Activated naive CD8-positive, alpha-beta T cell treated with anti-CD3 and anti-CD28 coated beads for 36 hours (primary cell): ENCODE data around the gene CCDC116. TPM values are rescaled to one million over a fixed set of nuclear protein-coding genes. Genes with fewer than 3 reads are reported as not detected.
"Not testable (repeated sequence)": the region's sequence is repeated elsewhere in the genome, so short reads cannot be mapped to it uniquely, and the experiment has no call there.

Experiments
- DNase-seq: peaks from one replicate; pipeline ENCODE4 v3.0.0; 2021
- H3K27ac Mint-ChIP-seq: one replicate; pipeline ENCODE4 v1.8.0; 2022; ENCODE audit warnings: mild to moderate bottlenecking, moderate library complexity, mixed read lengths
- H3K27me3 Mint-ChIP-seq: one replicate; pipeline ENCODE4 v1.8.0; 2022; ENCODE audit warnings: mild to moderate bottlenecking, mixed read lengths
- H3K36me3 Mint-ChIP-seq: one replicate; pipeline ENCODE4 v1.8.0; 2021; ENCODE audit warnings: mild to moderate bottlenecking, mixed read lengths
- H3K4me1 Mint-ChIP-seq: one replicate; pipeline ENCODE4 v1.8.0; 2021; ENCODE audit warnings: mixed read lengths
- H3K4me3 Mint-ChIP-seq: one replicate; pipeline ENCODE4 v1.8.0; 2022; ENCODE audit warnings: mild to moderate bottlenecking, moderate library complexity, mixed read lengths
- H3K9me3 Mint-ChIP-seq: one replicate; pipeline ENCODE4 v1.8.0; 2022; ENCODE audit warnings: mixed read lengths
- total RNA-seq, 2 experiments: library from RNA; stranded (reverse); gene quantifications; one replicate each; pipeline ENCODE4 v1.2.3, GENCODE V29; 2021

CCDC116 gene
- total RNA-seq, 2 experiments from 2014 or later = 0.29 to 0.34 TPM

GRCh38 chr22:21599053-21599893, 33.3 kb upstream of the CCDC116 start:
- no peak overlapping the region for H3K4me3 Mint-ChIP-seq
- no peaks in the 10 kb centered on the region for H3K27me3 Mint-ChIP-seq
- no peak for DNase-seq
- peaks cover 36% of the 10 kb centered on the region for H3K36me3 Mint-ChIP-seq
- peak overlapping the region; percentile 51 for H3K27ac Mint-ChIP-seq
- H3K9me3 Mint-ChIP-seq = no peaks in the 10 kb centered on the region
- H3K4me1 Mint-ChIP-seq = peaks cover 20% of the 10 kb centered on the region

- DNase-seq = no peak
- Mint-ChIP-seq H3K4me1 (peaks cover 30% of the 10 kb centered on the region), H3K4me3 (no peak overlapping the region), H3K27ac (no peak overlapping the region), H3K36me3 (peaks cover 15% of the 10 kb centered on the region), H3K9me3 (no peaks in the 10 kb centered on the region), H3K27me3 (no peaks in the 10 kb centered on the region)
Observed at GRCh38 chr22:21602579-21602978, 30.0 kb upstream of the CCDC116 start.

- Mint-ChIP-seq H3K4me1 (peaks cover 27% of the 10 kb centered on the region), H3K27ac (no peak overlapping the region), H3K9me3 (no peaks in the 10 kb centered on the region)
Observed at GRCh38 chr22:21603973-21604372, 28.6 kb upstream of the CCDC116 start.

GRCh38 chr22:21605887-21606564, 26.5 kb upstream of the CCDC116 start:
- Mint-ChIP-seq H3K27ac (no peak overlapping the region), H3K4me1 (peaks cover 22% of the 10 kb centered on the region), H3K4me3 (no peak overlapping the region), H3K36me3 (peaks cover 8% of the 10 kb centered on the region), H3K27me3 (no peaks in the 10 kb centered on the region), H3K9me3 (no peaks in the 10 kb centered on the region)
- DNase-seq = no peak

More at GRCh38 chr22:21603973-21604372, 28.6 kb upstream of the CCDC116 start:
- H3K36me3 Mint-ChIP-seq = peaks cover 11% of the 10 kb centered on the region
- H3K27me3 Mint-ChIP-seq = no peaks in the 10 kb centered on the region
- DNase-seq = no peak
- H3K4me3 Mint-ChIP-seq = no peak overlapping the region

GRCh38 chr22:21606775-21607174, 25.8 kb upstream of the CCDC116 start:
- peaks cover 12% of the 10 kb centered on the region for H3K36me3 Mint-ChIP-seq
- H3K27ac Mint-ChIP-seq = no peak overlapping the region
- H3K4me3 Mint-ChIP-seq = no peak overlapping the region
- peaks cover 22% of the 10 kb centered on the region for H3K4me1 Mint-ChIP-seq
- H3K27me3 Mint-ChIP-seq = no peaks in the 10 kb centered on the region
- H3K9me3 Mint-ChIP-seq = no peaks in the 10 kb centered on the region
- DNase-seq = no peak

GRCh38 chr22:21609556-21610157, 22.9 kb upstream of the CCDC116 start:
- not testable (repeated sequence) for DNase-seq, H3K27ac Mint-ChIP-seq, H3K27me3 Mint-ChIP-seq, H3K4me3 Mint-ChIP-seq, H3K9me3 Mint-ChIP-seq
- Mint-ChIP-seq H3K36me3 (peaks cover 16% of the 10 kb centered on the region), H3K4me1 (peaks cover 17% of the 10 kb centered on the region)

- H3K27me3 Mint-ChIP-seq = no peaks in the 10 kb centered on the region
- peaks cover 18% of the 10 kb centered on the region for H3K36me3 Mint-ChIP-seq
- peak overlapping the region; percentile 49 for H3K27ac Mint-ChIP-seq
- H3K4me3 Mint-ChIP-seq = no peak overlapping the region
- H3K4me1 Mint-ChIP-seq = peaks cover 20% of the 10 kb centered on the region
- no peak for DNase-seq
- H3K9me3 Mint-ChIP-seq = no peaks in the 10 kb centered on the region
Observed at GRCh38 chr22:21611210-21611977, 21.2 kb upstream of the CCDC116 start.

- no peak for DNase-seq
- H3K27me3 Mint-ChIP-seq = no peaks in the 10 kb centered on the region
- no peaks in the 10 kb centered on the region for H3K9me3 Mint-ChIP-seq
- peaks cover 18% of the 10 kb centered on the region for H3K36me3 Mint-ChIP-seq
- no peak overlapping the region for H3K4me3 Mint-ChIP-seq
- peak overlapping the region; percentile 12 for H3K27ac Mint-ChIP-seq
- peaks cover 11% of the 10 kb centered on the region for H3K4me1 Mint-ChIP-seq
Observed at GRCh38 chr22:21612858-21613257, 19.7 kb upstream of the CCDC116 start.

GRCh38 chr22:21613553-21614233, 18.9 kb upstream of the CCDC116 start:
- H3K4me1 Mint-ChIP-seq = peaks cover 12% of the 10 kb centered on the region
- H3K4me3 Mint-ChIP-seq = no peak overlapping the region
- DNase-seq = no peak
- H3K27ac Mint-ChIP-seq = no peak overlapping the region
- H3K27me3 Mint-ChIP-seq = no peaks in the 10 kb centered on the region
- no peaks in the 10 kb centered on the region for H3K9me3 Mint-ChIP-seq
- peaks cover 18% of the 10 kb centered on the region for H3K36me3 Mint-ChIP-seq

- no peaks in the 10 kb centered on the region for H3K9me3 Mint-ChIP-seq
- H3K36me3 Mint-ChIP-seq = peaks cover 17% of the 10 kb centered on the region
- no peak overlapping the region for H3K4me3 Mint-ChIP-seq
- no peak for DNase-seq
- H3K27ac Mint-ChIP-seq = no peak overlapping the region
- H3K4me1 Mint-ChIP-seq = peaks cover 15% of the 10 kb centered on the region
- no peaks in the 10 kb centered on the region for H3K27me3 Mint-ChIP-seq
Observed at GRCh38 chr22:21615731-21616130, 16.8 kb upstream of the CCDC116 start.

GRCh38 chr22:21617337-21617736, 15.2 kb upstream of the CCDC116 start:
- H3K9me3 Mint-ChIP-seq, H3K27me3 Mint-ChIP-seq, DNase-seq, H3K27ac Mint-ChIP-seq, H3K4me3 Mint-ChIP-seq: not testable (repeated sequence)
- peaks cover 15% of the 10 kb centered on the region for H3K4me1 Mint-ChIP-seq
- peaks cover 12% of the 10 kb centered on the region for H3K36me3 Mint-ChIP-seq

- Mint-ChIP-seq H3K4me3 (no peak overlapping the region), H3K27me3 (no peaks in the 10 kb centered on the region), H3K9me3 (no peaks in the 10 kb centered on the region), H3K36me3 (peaks cover 3% of the 10 kb centered on the region), H3K4me1 (peaks cover 15% of the 10 kb centered on the region), H3K27ac (no peak overlapping the region)
- DNase-seq = no peak
Observed at GRCh38 chr22:21621025-21621424, 11.5 kb upstream of the CCDC116 start.

GRCh38 chr22:21622011-21622918, 10.3 kb upstream of the CCDC116 start:
- no peaks in the 10 kb centered on the region for H3K27me3 Mint-ChIP-seq

More at GRCh38 chr22:21622011-21622918, 10.3 kb upstream of the CCDC116 start:
- H3K36me3 Mint-ChIP-seq = peaks cover 10% of the 10 kb centered on the region
- H3K4me3 Mint-ChIP-seq = no peak overlapping the region
- no peak for DNase-seq
- no peaks in the 10 kb centered on the region for H3K9me3 Mint-ChIP-seq
- peaks cover 22% of the 10 kb centered on the region for H3K4me1 Mint-ChIP-seq
- H3K27ac Mint-ChIP-seq = peak overlapping the region; percentile 40
